ENCODE measurements around the gene NUFIP2.
"Not testable (repeated sequence)": the region's sequence is repeated elsewhere in the genome, so short reads cannot be mapped to it uniquely, and the experiment has no call there.

DNA sequence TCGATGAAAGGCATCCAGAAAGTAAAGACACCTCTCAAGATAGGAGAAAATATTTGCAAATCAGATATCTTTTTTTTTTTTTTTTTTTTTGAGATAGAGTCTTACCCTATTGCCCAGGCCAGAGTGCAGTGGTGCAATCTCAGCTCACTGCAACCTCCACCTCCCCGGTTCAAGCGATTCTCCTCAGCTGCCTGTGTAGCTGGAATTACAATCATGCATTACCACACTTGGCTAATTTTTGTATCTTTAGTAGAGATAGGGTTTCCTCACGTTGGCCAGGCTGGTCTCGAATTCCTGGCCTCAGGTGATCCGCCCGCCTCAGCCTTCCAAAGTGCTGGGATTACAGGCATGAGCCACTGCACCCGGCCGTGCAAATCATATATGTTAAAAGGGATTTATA, 45.1 kb upstream of the NUFIP2 start:
- TF ChIP-seq, protein P1, sequence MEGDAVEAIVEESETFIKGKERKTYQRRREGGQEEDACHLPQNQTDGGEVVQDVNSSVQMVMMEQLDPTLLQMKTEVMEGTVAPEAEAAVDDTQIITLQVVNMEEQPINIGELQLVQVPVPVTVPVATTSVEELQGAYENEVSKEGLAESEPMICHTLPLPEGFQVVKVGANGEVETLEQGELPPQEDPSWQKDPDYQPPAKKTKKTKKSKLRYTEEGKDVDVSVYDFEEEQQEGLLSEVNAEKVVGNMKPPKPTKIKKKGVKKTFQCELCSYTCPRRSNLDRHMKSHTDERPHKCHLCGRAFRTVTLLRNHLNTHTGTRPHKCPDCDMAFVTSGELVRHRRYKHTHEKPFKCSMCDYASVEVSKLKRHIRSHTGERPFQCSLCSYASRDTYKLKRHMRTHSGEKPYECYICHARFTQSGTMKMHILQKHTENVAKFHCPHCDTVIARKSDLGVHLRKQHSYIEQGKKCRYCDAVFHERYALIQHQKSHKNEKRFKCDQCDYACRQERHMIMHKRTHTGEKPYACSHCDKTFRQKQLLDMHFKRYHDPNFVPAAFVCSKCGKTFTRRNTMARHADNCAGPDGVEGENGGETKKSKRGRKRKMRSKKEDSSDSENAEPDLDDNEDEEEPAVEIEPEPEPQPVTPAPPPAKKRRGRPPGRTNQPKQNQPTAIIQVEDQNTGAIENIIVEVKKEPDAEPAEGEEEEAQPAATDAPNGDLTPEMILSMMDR (conservative IDR thresholded peaks at IDR 0.05), result not testable (repeated sequence)
- TF ChIP-seq ZFX (IDR thresholded peaks at IDR 0.05), result not testable (repeated sequence)
